GM13977 (cell line): Measurements from ENCODE around the gene SPRY1.

Experiments
- DNase-seq: peaks from one replicate; pipeline ENCODE4 v3.0.0; 2012; ENCODE audit warnings: low spot score
- in situ Hi-C: fragments of 300-500 bp; cut with MboI; formaldehyde crosslinking; loops from one replicate; pipeline ENCODE4 v1.12.0; 2022; ENCODE audit warnings: low sequenced_read_pairs, low pct_unique_long_range_greater_than_20kb, mixed read lengths, inconsistent platforms; ENCODE audit not compliant: unreplicated experiment
- TF ChIP-seq, protein P1 (sequence below): IDR thresholded peaks from 2 replicates; pipeline ENCODE4 v1.5.1; 2012; ENCODE audit warnings: mild to moderate bottlenecking, control low read depth; ENCODE audit not compliant: insufficient read depth; ENCODE audit errors: extremely low read depth, missing control alignments

SPRY1 gene

DNA sequence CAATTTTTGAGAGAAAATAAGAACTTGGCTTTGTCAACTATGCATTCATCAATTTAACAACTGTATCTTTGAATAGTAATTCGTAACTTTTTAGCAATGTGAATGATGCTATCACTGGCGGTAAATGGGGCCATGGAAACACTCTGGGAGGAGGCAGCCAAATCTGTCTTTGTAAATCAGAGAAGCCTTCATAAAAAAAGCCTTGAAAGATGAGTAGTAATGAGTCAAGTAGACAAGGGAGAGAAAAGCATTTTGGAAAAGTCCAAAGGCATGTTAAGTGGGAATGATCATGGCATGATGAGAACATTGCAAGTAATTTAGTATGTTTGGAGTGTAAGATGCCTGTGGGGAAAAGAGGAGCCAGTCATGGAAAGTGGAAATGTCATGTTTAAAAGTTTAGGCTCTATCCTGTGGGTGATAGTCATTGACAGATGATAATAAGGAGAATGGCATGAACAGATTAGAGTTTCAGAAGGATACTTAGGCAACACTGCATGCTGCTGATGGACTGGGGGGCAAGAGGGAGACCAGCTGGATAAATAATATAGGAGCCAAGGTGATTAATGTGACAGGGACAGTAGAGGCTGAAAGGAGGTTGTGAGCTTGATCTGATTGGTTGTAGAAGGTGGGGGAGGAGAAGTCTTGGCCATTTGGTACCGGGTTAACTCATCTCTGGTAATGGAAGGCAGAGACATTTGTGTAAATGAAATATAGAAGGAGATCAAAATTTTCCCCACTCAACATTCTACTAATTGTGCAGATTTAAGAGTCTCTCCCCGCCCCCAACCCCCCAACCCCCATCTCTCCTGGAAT is 16.3 kb downstream of the SPRY1 start:
- DNase-seq, result no peak
- TF ChIP-seq, protein P1, sequence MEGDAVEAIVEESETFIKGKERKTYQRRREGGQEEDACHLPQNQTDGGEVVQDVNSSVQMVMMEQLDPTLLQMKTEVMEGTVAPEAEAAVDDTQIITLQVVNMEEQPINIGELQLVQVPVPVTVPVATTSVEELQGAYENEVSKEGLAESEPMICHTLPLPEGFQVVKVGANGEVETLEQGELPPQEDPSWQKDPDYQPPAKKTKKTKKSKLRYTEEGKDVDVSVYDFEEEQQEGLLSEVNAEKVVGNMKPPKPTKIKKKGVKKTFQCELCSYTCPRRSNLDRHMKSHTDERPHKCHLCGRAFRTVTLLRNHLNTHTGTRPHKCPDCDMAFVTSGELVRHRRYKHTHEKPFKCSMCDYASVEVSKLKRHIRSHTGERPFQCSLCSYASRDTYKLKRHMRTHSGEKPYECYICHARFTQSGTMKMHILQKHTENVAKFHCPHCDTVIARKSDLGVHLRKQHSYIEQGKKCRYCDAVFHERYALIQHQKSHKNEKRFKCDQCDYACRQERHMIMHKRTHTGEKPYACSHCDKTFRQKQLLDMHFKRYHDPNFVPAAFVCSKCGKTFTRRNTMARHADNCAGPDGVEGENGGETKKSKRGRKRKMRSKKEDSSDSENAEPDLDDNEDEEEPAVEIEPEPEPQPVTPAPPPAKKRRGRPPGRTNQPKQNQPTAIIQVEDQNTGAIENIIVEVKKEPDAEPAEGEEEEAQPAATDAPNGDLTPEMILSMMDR, result no peak
- in situ Hi-C loops, result no loop called here

DNA sequence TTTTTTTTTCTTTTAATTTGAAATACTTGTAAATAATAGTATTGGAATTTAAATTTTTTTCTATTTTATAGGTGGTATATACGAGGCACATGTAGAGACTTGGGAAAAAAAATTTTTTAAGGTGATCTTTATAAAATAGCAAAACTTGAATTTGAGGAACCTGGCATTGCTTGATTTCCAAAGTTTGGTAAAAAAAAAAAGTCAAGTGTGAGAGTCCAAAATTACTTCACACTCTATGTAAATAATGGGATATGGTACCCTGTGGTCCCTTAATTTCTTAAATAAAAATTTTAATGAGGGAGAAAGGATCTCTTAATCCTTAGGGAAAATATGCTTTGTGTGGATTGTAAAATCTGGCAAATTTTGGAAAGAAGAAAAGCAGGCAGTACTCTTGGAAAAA is 19.0 kb downstream of the SPRY1 start:
- no peak for DNase-seq
- TF ChIP-seq, protein P1, result no peak
- in situ Hi-C loops, result no loop called here

DNA sequence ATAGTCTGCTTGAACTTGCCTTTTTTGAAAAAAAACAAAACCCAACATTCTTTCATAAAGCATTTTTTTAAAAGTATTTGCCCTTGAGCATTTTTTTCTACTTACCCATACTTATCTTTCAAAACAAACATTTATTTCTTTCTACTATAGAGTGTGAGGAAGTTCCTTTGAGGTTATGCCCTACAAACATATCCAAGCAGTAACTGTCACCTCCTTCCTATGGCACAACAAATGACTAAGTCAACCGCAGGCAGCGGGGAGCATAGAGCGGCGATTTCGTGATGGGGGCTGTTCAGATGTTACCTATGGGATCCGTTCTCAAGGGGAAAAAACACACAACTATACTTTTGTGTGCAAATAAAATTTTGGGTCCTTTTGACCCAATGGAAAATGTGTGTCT is 19.4 kb downstream of the SPRY1 start:
- TF ChIP-seq, protein P1, result no peak
- in situ Hi-C loops, result no loop called here
- no peak for DNase-seq

DNA sequence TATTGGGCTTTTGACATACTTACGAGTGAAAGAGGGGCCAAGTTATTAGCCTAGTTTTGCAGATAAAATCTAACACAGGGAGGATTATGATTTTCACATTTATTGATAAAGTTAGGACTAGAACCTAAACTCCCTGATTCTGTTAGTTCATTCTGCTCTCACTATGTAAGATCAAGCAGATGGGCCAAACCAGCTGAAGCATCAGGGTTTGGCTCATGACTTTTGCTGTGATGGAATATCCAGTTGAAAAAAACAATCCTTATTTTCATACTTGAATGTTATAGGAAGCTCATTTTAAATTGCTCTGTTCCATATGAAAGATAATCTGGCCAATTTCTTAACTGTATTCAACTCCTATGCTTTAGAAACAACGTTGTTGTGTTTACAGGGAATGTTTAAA is 21.2 kb downstream of the SPRY1 start:
- in situ Hi-C loops, result no loop called here
- DNase-seq, result no peak
- TF ChIP-seq, protein P1, result no peak

DNA sequence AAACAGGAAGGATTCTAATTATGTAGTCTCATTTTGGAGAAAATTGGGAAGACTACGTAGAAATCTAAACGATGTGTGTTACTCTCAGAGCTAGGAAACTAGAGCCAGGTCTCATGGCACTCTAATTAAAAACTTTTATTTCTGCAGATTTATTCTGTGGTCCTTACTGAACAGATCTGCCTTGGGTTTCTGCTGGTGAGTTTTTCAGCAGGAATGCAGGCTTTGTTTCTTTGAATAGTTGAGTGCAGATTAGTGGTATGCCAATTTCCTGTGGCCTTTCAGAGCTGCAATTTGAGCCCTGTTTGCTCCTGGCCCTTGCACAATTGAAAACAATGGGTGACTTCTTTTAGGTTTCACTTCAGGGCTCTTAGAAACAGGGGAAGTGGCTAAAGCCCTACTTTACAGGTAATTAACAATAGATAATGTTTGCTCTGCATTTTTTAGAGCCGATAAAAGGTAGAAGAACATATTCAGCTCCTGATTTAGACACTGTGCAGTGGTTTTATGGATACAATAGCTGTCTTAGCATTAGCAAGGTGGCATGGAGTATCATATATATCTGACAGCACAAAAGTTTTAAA is 21.8 kb downstream of the SPRY1 start:
- TF ChIP-seq, protein P1, result no peak
- DNase-seq, result no peak
- in situ Hi-C loops, result no loop called here

DNA sequence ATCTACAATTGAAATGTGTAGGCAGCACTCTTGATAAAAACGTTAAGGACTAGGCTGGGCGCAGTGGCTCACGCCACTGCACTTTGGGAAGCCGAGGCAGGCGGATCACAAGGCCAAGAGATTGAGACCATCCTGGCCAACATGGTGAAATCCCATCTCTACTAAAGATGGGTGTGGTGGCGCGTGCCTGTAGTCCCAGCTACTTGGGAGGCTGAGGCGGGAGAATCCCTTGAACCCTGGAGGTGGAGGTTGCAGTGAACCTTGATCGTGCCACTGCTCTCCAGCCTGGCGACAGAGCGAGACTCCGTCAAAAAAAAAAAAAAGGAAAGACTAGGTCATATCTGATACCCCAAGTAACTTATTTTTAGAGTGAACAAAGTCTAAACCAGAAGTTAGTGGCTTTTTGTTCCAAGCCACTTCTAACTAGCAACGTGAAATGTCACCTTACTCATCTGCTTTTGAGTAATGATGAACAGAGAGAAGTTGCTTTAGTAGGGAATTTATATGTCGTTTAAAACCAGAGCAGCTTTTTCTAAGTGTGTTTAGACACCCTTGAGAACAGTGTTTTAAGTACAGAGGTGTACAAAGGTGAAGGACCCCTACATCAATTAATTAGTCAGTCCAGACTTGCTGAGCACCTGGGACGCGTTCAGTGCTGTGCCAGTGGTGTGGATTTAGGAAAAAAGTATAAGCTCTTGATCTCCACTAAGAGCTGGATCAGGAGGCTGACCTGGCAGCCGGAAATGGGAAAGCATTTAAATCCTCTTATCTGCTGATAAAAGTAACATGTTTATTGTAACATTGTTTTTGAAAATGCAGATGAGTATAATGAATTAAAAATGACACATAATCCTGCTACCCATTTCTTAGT is 23.5 kb downstream of the SPRY1 start:
- no peak for DNase-seq
- TF ChIP-seq, protein P1, result no peak
- in situ Hi-C loops, result no loop called here
